Kidney tubule cell (primary cell): ENCODE data around the gene MAPK8.

ENCODE experiments used
- DNase-seq: peaks from one replicate; pipeline ENCODE4 v3.0.0-alpha.2; 2018; ENCODE audit warnings: low spot score

MAPK8 gene

GRCh38 chr10:48477616-48478015, 171.1 kb downstream of the MAPK8 start:
- no peak for DNase-seq

- no peak for DNase-seq
These were observed 172.0 kb downstream of the MAPK8 start for GRCh38 chr10:48478469-48478868.

GRCh38 chr10:48478980-48479811, 172.7 kb downstream of the MAPK8 start:
- no peak for DNase-seq

GRCh38 chr10:48480397-48481374, 174.2 kb downstream of the MAPK8 start:
- no peak for DNase-seq

- DNase-seq = no peak
These were observed 174.9 kb downstream of the MAPK8 start for GRCh38 chr10:48481385-48481784.

GRCh38 chr10:48482207-48482606, 175.7 kb downstream of the MAPK8 start:
- no peak for DNase-seq

- no peak for DNase-seq
These were observed 178.4 kb downstream of the MAPK8 start for GRCh38 chr10:48484911-48485310.

- no peak for DNase-seq
These were observed 179.2 kb downstream of the MAPK8 start for GRCh38 chr10:48485711-48486110.

GRCh38 chr10:48487244-48487643, 180.8 kb downstream of the MAPK8 start:
- no peak for DNase-seq
